Measurements from ENCODE around the gene MTMR11. TPM values are rescaled to one million over a fixed set of nuclear protein-coding genes. Genes with fewer than 3 reads are reported as not detected.
"Not testable (repeated sequence)": the region's sequence is repeated elsewhere in the genome, so short reads cannot be mapped to it uniquely, and the experiment has no call there.

Gene MTMR11
- total and polyA plus RNA-seq, 2 donors (not counting 1 experiment from before 2014, with no cell fraction given), result 0.91 TPM; not detected in 1

GRCh38 chr1:149887456-149888246, 49.0 kb downstream of the MTMR11 start:
- Histone ChIP-seq H3K27ac (ENCODE audit: low read length in 2 of 2) (peak overlapping the region; percentile 89 to 94), H3K4me2 (replicated peaks; ENCODE audit: low read depth, low read length, poor library complexity, severe bottlenecking) (peak overlapping the region; percentile 78), H3K36me3 (replicated peaks in 1 of 2; ENCODE audit: control extremely low read depth in 1 of 2, control insufficient read depth in 1 of 2, extremely low read depth in 1 of 2, insufficient read depth in 2 of 2, low read length in 1 of 2) (peaks cover 0 to 4% of the 10 kb centered on the region in 2 experiments), H3K4me1 (ENCODE audit: control insufficient read depth in 2 of 2, insufficient read depth in 2 of 2, low read length in 2 of 2) (peaks cover 23 to 33% of the 10 kb centered on the region in 2 donors), H3K4me3 (ENCODE audit: control extremely low read depth in 1 of 5, extremely low read depth in 1 of 5, insufficient read depth in 1 of 5, low read depth in 2 of 5, low read length in 4 of 5) (peak overlapping the region; percentile 84 to 98 (median 92)), H2AFZ (ENCODE audit: insufficient read depth, low read depth, low read length, poor library complexity, severe bottlenecking) (peak overlapping the region; percentile 86), H3K79me2 (ENCODE audit: control insufficient read depth, insufficient read depth, low read length) (peaks cover 32% of the 10 kb centered on the region), H3K9me3 (ENCODE audit: control extremely low read depth in 1 of 3, control insufficient read depth in 2 of 3, insufficient read depth in 1 of 3, low read length in 2 of 3) (peaks cover 0 to 5% (median 0%) of the 10 kb centered on the region in 3 donors), H3K27me3 (replicated peaks in 1 of 4; ENCODE audit: control extremely low read depth in 1 of 4, control insufficient read depth in 3 of 4, insufficient read depth in 4 of 4, low read length in 3 of 4) (no peaks in the 10 kb centered on the region), H4K20me1 (ENCODE audit: control insufficient read depth, insufficient read depth, low read length, poor library complexity, severe bottlenecking) (peaks cover 26% of the 10 kb centered on the region), H3K9ac (ENCODE audit: low read length) (peak overlapping the region; percentile 81)
- POLR2A ChIA-PET, result interaction anchor here (0.7 to 4.9 kb wide), 22 partner anchors 10 to 1394 kb away, joined by 3 to 51 read pairs (median 5); partner anchors contain the start of genes BOLA1, FALEC, MCL1 and RPRD2
- no peak for TF ChIP-seq EZH2 (IDR thresholded peaks at IDR 0.05; ENCODE audit: borderline replicate concordance, insufficient read depth, low read depth, low read length, poor library complexity, severe bottlenecking)
- TF ChIP-seq, protein P1, sequence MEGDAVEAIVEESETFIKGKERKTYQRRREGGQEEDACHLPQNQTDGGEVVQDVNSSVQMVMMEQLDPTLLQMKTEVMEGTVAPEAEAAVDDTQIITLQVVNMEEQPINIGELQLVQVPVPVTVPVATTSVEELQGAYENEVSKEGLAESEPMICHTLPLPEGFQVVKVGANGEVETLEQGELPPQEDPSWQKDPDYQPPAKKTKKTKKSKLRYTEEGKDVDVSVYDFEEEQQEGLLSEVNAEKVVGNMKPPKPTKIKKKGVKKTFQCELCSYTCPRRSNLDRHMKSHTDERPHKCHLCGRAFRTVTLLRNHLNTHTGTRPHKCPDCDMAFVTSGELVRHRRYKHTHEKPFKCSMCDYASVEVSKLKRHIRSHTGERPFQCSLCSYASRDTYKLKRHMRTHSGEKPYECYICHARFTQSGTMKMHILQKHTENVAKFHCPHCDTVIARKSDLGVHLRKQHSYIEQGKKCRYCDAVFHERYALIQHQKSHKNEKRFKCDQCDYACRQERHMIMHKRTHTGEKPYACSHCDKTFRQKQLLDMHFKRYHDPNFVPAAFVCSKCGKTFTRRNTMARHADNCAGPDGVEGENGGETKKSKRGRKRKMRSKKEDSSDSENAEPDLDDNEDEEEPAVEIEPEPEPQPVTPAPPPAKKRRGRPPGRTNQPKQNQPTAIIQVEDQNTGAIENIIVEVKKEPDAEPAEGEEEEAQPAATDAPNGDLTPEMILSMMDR (IDR thresholded peaks at IDR 0.05), result no peak
- H3K27me3 Mint-ChIP-seq, result no peaks in the 10 kb centered on the region
- intact Hi-C loops (cut with micrococcal nuclease), result loop anchor here (1.0 kb wide), 3 partner anchors 12 to 347 kb away; partner anchors contain the start of genes BOLA1 and SF3B4
- DNase-seq (peak; percentile 95), ATAC-seq (ENCODE audit: low read depth) (peak; percentile 56)
- CTCF ChIA-PET, result interaction anchor here (1.0 to 2.5 kb wide), 5 partner anchors 40 to 300 kb away, joined by 3 to 14 read pairs (median 8); partner anchors contain the start of gene SF3B4
- H3K27ac Mint-ChIP-seq, result no peak overlapping the region
- no peak overlapping the region for H3K4me3 Mint-ChIP-seq
- H3K9me3 Mint-ChIP-seq (ENCODE audit: insufficient read depth), result no peaks in the 10 kb centered on the region
- 0% methylated on average over 43 of the region's 46 CpGs for WGBS (ENCODE audit: insufficient coverage)
- H3K4me1 Mint-ChIP-seq, result peaks cover 7% of the 10 kb centered on the region

GRCh38 chr1:149887196-149887455, 49.6 kb downstream of the MTMR11 start:
- ChIA-PET POLR2A (interaction anchor here (0.7 to 4.9 kb wide), 20 partner anchors 10 to 1395 kb away, joined by 3 to 51 read pairs (median 5); partner anchors contain the start of genes APH1A, BOLA1, FALEC and MCL1), CTCF (interaction anchor here (1.7 to 2.5 kb wide), 4 partner anchors 41 to 300 kb away, joined by 7 to 14 read pairs (median 8); partner anchors contain the start of gene SF3B4)
- peak overlapping the region; percentile 84 to 98 (median 92) for H3K4me3 ChIP-seq (ENCODE audit: control extremely low read depth in 1 of 5, extremely low read depth in 1 of 5, insufficient read depth in 1 of 5, low read depth in 2 of 5, low read length in 4 of 5)
- H3K9me3 ChIP-seq (ENCODE audit: control extremely low read depth in 1 of 3, control insufficient read depth in 2 of 3, insufficient read depth in 1 of 3, low read length in 2 of 3); ATAC-seq (ENCODE audit: low read depth); H3K4me1 Mint-ChIP-seq; H3K27me3 Mint-ChIP-seq; DNase-seq; intact Hi-C loops (cut with micrococcal nuclease); H3K36me3 ChIP-seq (replicated peaks in 1 of 2; ENCODE audit: control extremely low read depth in 1 of 2, control insufficient read depth in 1 of 2, extremely low read depth in 1 of 2, insufficient read depth in 2 of 2, low read length in 1 of 2); H3K9me3 Mint-ChIP-seq (ENCODE audit: insufficient read depth); H3K4me3 Mint-ChIP-seq; H3K27ac Mint-ChIP-seq; H3K27me3 ChIP-seq (replicated peaks in 1 of 4; ENCODE audit: control extremely low read depth in 1 of 4, control insufficient read depth in 3 of 4, insufficient read depth in 4 of 4, low read length in 3 of 4): not testable (repeated sequence)
- peak overlapping the region; percentile 81 for H3K9ac ChIP-seq (ENCODE audit: low read length)
- H3K27ac ChIP-seq (ENCODE audit: low read length in 2 of 2), result peak overlapping the region; percentile 89 to 94
- peaks cover 23 to 33% of the 10 kb centered on the region in 2 donors for H3K4me1 ChIP-seq (ENCODE audit: control insufficient read depth in 2 of 2, insufficient read depth in 2 of 2, low read length in 2 of 2)
- H4K20me1 ChIP-seq (ENCODE audit: control insufficient read depth, insufficient read depth, low read length, poor library complexity, severe bottlenecking), result peaks cover 26% of the 10 kb centered on the region
- H3K4me2 ChIP-seq (replicated peaks; ENCODE audit: low read depth, low read length, poor library complexity, severe bottlenecking), result peak overlapping the region; percentile 78
- peaks cover 33% of the 10 kb centered on the region for H3K79me2 ChIP-seq (ENCODE audit: control insufficient read depth, insufficient read depth, low read length)
- peak overlapping the region; percentile 30 for H2AFZ ChIP-seq (ENCODE audit: insufficient read depth, low read depth, low read length, poor library complexity, severe bottlenecking)
- 0% methylated on average over 8 of the region's 13 CpGs for WGBS (ENCODE audit: insufficient coverage)
